ENCODE data around the gene TYW1. TPM values are rescaled to one million over a fixed set of nuclear protein-coding genes. Genes with fewer than 3 reads are reported as not detected.
"Not testable (repeated sequence)": the region's sequence is repeated elsewhere in the genome, so short reads cannot be mapped to it uniquely, and the experiment has no call there.

Gene TYW1
- polyA plus RNA-seq, 1 donor, result 15.5 TPM

GRCh38 chr7:67135617-67136486, 139.2 kb downstream of the TYW1 start:
- DNase-seq, result not testable (repeated sequence)

GRCh38 chr7:67137489-67137888, 140.9 kb downstream of the TYW1 start:
- not testable (repeated sequence) for DNase-seq

GRCh38 chr7:67139876-67140275, 143.2 kb downstream of the TYW1 start:
- not testable (repeated sequence) for DNase-seq

- not testable (repeated sequence) for DNase-seq
Measured at GRCh38 chr7:67141001-67141400, 144.4 kb downstream of the TYW1 start.

- not testable (repeated sequence) for DNase-seq
Measured at GRCh38 chr7:67143091-67143786, 146.6 kb downstream of the TYW1 start.

- not testable (repeated sequence) for DNase-seq
Measured at GRCh38 chr7:67145581-67146193, 149.1 kb downstream of the TYW1 start.

- not testable (repeated sequence) for DNase-seq
Measured at GRCh38 chr7:67149131-67149530, 152.5 kb downstream of the TYW1 start.

GRCh38 chr7:67154374-67154773, 157.7 kb downstream of the TYW1 start:
- not testable (repeated sequence) for DNase-seq

GRCh38 chr7:67156064-67156463, 159.4 kb downstream of the TYW1 start:
- not testable (repeated sequence) for DNase-seq

GRCh38 chr7:67163285-67163684, 166.7 kb downstream of the TYW1 start:
- not testable (repeated sequence) for DNase-seq

GRCh38 chr7:67171151-67171550, 174.5 kb downstream of the TYW1 start:
- DNase-seq, result not testable (repeated sequence)

GRCh38 chr7:67176730-67177129, 180.1 kb downstream of the TYW1 start:
- DNase-seq, result not testable (repeated sequence)

- not testable (repeated sequence) for DNase-seq
Measured at GRCh38 chr7:67178915-67179688, 182.5 kb downstream of the TYW1 start.

- not testable (repeated sequence) for DNase-seq
Measured at GRCh38 chr7:67182956-67183750, 186.5 kb downstream of the TYW1 start.

- not testable (repeated sequence) for DNase-seq
Measured at GRCh38 chr7:67184912-67185659, 188.5 kb downstream of the TYW1 start.

GRCh38 chr7:67185660-67186129, 189.1 kb downstream of the TYW1 start:
- DNase-seq, result not testable (repeated sequence)

GRCh38 chr7:67189160-67189559, 192.5 kb downstream of the TYW1 start:
- DNase-seq, result not testable (repeated sequence)

- not testable (repeated sequence) for DNase-seq
Measured at GRCh38 chr7:67189801-67190465, 193.3 kb downstream of the TYW1 start.

- not testable (repeated sequence) for DNase-seq
Measured at GRCh38 chr7:67191002-67191720, 194.5 kb downstream of the TYW1 start.
